HepG2 (cell line): Measurements from ENCODE around the gene LRPAP1.

ENCODE experiments used
- POLR2AphosphoS5 ChIP-seq: IDR thresholded peaks from 2 replicates; pipeline ENCODE4 v1.6.1; 2012; ENCODE audit warnings: low read depth, low read length
- PRPF4 ChIP-seq: fragments of 200-400 bp; formaldehyde crosslinking; IDR thresholded peaks from 2 replicates; pipeline ENCODE4 v1.6.1; 2016; ENCODE audit warnings: low read length, low read depth; ENCODE audit not compliant: poor library complexity, severe bottlenecking
- SMC3 ChIP-seq: IDR thresholded peaks from 2 replicates; pipeline ENCODE4 v1.6.1; 2011; ENCODE audit warnings: low read length, improper control_type of control experiment
- ZNF251 ChIP-seq: sonication (generic); formaldehyde crosslinking; IDR thresholded peaks from 2 replicates; pipeline ENCODE4 v1.9.0; 2021; ENCODE audit warnings: mild to moderate bottlenecking, missing genetic modification reagents
- ZNF558 ChIP-seq: sonication (generic); formaldehyde crosslinking; IDR thresholded peaks from 2 replicates; pipeline ENCODE4 v1.9.0; 2022; ENCODE audit warnings: mild to moderate bottlenecking, missing genetic modification reagents, borderline replicate concordance
- ZSCAN29 ChIP-seq: sonication (generic); formaldehyde crosslinking; conservative IDR thresholded peaks from 2 replicates; pipeline ENCODE4 v1.4.0; 2020; ENCODE audit warnings: mild to moderate bottlenecking, missing genetic modification reagents
- TF ChIP-seq, protein P1 (sequence below): sonication (generic); formaldehyde crosslinking; IDR thresholded peaks from 2 replicates; pipeline ENCODE4 v1.5.0; 2020; ENCODE audit warnings: mild to moderate bottlenecking, missing genetic modification reagents, moderate library complexity
- TF ChIP-seq, protein P2 (sequence below): sonication (generic); formaldehyde crosslinking; IDR thresholded peaks from 2 replicates; pipeline ENCODE4 v1.4.0; 2020; ENCODE audit warnings: missing genetic modification reagents
- TF ChIP-seq, protein P3 (sequence below), 2 experiments: IDR thresholded peaks; 2 replicates each; pipeline ENCODE4 v1.6.1; 2011 to 2012; ENCODE audit warnings: low read length in 2 of 2, borderline replicate concordance in 1 of 2, low read depth in 1 of 2, mild to moderate bottlenecking in 1 of 2, moderate library complexity in 1 of 2

DNA sequence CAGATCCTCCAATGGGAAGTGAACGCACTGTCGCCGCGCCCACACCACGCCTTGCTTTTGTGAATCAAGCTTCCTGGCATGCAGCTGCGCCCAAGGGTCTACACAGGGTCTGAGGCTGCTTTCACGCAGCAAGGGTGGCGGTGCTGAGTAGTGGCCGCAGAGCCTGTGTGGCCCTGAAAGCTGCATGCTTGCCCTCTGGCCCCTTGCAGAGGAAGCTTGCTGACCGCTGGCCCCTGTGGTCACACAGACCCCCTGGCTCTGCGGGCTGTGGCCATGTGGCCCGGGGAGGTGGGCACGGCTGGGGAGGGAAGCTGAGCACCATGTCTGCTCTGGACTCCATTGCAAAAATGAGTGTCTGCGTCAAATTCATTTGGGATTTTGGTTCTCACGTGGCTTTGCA is 60.3 kb downstream of the LRPAP1 start:
- TF ChIP-seq, protein P1, sequence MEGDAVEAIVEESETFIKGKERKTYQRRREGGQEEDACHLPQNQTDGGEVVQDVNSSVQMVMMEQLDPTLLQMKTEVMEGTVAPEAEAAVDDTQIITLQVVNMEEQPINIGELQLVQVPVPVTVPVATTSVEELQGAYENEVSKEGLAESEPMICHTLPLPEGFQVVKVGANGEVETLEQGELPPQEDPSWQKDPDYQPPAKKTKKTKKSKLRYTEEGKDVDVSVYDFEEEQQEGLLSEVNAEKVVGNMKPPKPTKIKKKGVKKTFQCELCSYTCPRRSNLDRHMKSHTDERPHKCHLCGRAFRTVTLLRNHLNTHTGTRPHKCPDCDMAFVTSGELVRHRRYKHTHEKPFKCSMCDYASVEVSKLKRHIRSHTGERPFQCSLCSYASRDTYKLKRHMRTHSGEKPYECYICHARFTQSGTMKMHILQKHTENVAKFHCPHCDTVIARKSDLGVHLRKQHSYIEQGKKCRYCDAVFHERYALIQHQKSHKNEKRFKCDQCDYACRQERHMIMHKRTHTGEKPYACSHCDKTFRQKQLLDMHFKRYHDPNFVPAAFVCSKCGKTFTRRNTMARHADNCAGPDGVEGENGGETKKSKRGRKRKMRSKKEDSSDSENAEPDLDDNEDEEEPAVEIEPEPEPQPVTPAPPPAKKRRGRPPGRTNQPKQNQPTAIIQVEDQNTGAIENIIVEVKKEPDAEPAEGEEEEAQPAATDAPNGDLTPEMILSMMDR (CRISPR knock-in tag): no peak
- TF ChIP-seq, protein P2, sequence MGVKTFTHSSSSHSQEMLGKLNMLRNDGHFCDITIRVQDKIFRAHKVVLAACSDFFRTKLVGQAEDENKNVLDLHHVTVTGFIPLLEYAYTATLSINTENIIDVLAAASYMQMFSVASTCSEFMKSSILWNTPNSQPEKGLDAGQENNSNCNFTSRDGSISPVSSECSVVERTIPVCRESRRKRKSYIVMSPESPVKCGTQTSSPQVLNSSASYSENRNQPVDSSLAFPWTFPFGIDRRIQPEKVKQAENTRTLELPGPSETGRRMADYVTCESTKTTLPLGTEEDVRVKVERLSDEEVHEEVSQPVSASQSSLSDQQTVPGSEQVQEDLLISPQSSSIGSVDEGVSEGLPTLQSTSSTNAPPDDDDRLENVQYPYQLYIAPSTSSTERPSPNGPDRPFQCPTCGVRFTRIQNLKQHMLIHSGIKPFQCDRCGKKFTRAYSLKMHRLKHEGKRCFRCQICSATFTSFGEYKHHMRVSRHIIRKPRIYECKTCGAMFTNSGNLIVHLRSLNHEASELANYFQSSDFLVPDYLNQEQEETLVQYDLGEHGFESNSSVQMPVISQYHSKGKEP: no peak
- TF ChIP-seq ZNF558: no peak
- no peak for TF ChIP-seq SMC3
- no peak for TF ChIP-seq ZNF251 (CRISPR knock-in tag)
- TF ChIP-seq POLR2AphosphoS5: no peak
- no peak for TF ChIP-seq PRPF4
- no peak for TF ChIP-seq ZSCAN29 (CRISPR knock-in tag)
- TF ChIP-seq, protein P3, sequence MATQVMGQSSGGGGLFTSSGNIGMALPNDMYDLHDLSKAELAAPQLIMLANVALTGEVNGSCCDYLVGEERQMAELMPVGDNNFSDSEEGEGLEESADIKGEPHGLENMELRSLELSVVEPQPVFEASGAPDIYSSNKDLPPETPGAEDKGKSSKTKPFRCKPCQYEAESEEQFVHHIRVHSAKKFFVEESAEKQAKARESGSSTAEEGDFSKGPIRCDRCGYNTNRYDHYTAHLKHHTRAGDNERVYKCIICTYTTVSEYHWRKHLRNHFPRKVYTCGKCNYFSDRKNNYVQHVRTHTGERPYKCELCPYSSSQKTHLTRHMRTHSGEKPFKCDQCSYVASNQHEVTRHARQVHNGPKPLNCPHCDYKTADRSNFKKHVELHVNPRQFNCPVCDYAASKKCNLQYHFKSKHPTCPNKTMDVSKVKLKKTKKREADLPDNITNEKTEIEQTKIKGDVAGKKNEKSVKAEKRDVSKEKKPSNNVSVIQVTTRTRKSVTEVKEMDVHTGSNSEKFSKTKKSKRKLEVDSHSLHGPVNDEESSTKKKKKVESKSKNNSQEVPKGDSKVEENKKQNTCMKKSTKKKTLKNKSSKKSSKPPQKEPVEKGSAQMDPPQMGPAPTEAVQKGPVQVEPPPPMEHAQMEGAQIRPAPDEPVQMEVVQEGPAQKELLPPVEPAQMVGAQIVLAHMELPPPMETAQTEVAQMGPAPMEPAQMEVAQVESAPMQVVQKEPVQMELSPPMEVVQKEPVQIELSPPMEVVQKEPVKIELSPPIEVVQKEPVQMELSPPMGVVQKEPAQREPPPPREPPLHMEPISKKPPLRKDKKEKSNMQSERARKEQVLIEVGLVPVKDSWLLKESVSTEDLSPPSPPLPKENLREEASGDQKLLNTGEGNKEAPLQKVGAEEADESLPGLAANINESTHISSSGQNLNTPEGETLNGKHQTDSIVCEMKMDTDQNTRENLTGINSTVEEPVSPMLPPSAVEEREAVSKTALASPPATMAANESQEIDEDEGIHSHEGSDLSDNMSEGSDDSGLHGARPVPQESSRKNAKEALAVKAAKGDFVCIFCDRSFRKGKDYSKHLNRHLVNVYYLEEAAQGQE (IDR thresholded peaks at IDR 0.05; ENCODE audit: borderline replicate concordance in 1 of 2, low read depth in 1 of 2, low read length in 2 of 2): no peak
